GM23248 (cell line): ENCODE results near the gene DHRS12.

ENCODE experiments used
- EZH2 ChIP-seq: fragments of 200-600 bp; sonication (generic); IDR thresholded peaks from 2 replicates; pipeline ENCODE4 v1.6.1; 2018; ENCODE audit warnings: antibody characterized with exemption, mild to moderate bottlenecking; ENCODE audit not compliant: insufficient read depth, poor library complexity, severe bottlenecking
- EZH2phosphoT487 ChIP-seq: fragments of 200-600 bp; sonication (generic); IDR thresholded peaks from 2 replicates; pipeline ENCODE4 v1.6.1; 2018; ENCODE audit warnings: antibody characterized with exemption, moderate library complexity, mild to moderate bottlenecking, low read depth; ENCODE audit not compliant: insufficient read depth

- TF ChIP-seq EZH2, result no peak
- TF ChIP-seq EZH2phosphoT487, result no peak
These were observed 34.4 kb downstream of the DHRS12 start for GRCh38 chr13:51769455-51770127.
